ENCODE data around the gene GET4. TPM values are rescaled to one million over a fixed set of nuclear protein-coding genes. Genes with fewer than 3 reads are reported as not detected.

GET4 gene
- total RNA-seq, 2 experiments from 2014 or later, result 32.1 to 36.3 TPM

DNA sequence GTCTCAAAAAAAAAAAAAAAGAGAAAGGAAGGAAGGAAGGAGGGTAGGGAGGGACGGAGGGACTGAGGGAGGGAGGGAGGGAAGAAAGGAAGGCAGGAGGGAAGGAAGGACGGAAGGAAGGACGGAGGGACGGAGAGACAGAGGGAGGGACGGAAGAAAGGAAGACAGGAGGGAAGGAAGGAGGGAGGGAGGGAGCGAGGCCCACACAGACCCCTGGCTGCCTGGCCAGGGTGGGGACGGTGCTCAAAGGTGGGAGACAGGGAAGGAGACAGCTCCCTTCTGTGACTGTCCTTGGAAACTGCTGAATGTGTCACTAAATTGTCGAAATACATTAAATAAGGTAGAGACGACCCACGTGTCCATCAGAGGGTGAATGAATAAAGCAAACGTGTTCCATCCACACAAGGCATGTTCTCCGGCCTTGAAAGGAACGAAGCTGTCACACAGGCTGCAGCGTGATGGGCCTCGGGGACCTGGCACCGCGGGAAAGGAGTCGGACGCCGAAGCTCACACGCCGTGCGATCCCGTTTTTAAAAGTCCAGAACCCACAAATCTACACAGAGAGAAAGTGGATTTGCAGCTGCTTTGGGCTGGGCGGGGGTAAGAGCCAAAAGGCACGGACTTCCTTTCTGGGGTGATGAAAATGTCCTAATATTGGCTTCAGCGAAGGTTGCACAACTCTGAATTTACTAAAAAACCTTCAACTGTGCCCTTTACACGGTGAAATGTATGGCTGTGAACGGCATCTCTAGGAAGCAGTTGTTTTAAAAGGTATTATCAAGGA lies 54.8 kb downstream of the GET4 start:
- POLR2A ChIA-PET, result no interaction called here
- Mint-ChIP-seq H3K9me3 (peaks cover 2% of the 10 kb centered on the region), H3K27ac (no peak overlapping the region), H3K27me3 (no peaks in the 10 kb centered on the region), H3K36me3 (ENCODE audit: low read depth) (no peaks in the 10 kb centered on the region), H3K4me3 (no peak overlapping the region), H3K4me1 (peaks cover 14% of the 10 kb centered on the region)
- no peak for DNase-seq
- CTCF ChIA-PET, result interaction anchor here (1.4 kb wide), 1 partner anchor 44 kb away, joined by 3 read pairs; the partner anchor contains the start of gene COX19

DNA sequence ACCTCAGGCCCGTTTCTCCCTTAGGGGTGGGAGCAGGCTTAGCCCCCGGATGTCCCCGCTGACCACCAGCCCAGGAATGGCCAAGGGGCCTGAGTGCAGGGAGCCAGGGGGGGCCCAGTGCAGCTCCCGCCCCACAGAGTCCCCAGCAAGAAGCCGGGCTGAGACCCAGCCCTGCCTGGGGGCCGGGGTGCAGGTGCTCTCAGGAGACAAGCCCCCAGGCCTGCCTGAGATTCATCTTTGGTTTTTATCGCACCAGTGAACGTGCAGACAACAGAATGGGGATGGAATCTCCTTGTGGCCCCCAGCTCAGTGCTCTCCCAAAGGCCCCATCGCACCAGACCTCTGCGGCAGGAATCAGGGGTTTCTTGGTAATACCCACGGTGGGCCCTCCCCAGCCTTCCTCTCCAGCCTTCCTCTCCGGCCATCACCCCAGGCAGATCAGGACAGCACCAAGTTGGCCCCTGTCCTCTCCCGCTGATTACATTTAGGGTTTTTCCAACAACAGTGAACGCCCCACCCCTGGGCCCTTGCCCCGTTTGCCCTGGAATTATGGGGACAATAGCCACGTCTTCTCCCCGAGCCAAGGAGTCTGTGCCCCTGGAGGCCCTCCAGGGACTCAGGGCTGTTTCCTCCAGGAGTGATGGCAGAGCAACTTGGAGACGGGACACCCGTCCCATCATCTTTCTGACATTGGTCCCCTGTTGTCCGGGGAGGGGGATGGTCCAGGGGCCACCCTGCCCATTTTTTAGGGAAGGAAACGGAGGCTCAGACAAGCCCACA lies 55.7 kb downstream of the GET4 start:
- POLR2A ChIA-PET, result no interaction called here
- Mint-ChIP-seq H3K27ac (peak overlapping the region; percentile 27), H3K36me3 (ENCODE audit: low read depth) (no peaks in the 10 kb centered on the region), H3K4me1 (peaks cover 19% of the 10 kb centered on the region), H3K9me3 (peaks cover 2% of the 10 kb centered on the region), H3K27me3 (no peaks in the 10 kb centered on the region), H3K4me3 (no peak overlapping the region)
- DNase-seq, result no peak
- CTCF ChIA-PET, result no interaction called here

DNA sequence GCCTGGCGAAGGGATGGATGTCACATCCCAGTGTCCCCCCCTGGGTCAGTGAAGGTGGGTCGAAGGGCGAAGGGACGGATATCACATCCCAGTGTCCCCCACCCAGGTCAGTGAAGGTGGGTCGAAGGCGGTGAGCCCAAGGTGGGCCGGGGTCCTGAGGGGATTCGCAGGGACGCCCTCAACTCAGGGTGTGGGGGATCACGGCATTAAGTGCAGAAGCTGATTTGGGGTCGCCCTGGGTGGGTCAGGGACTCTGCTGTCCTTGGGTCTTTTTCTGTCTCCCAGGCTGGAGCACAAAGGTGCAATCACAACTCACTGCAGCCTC lies 56.3 kb downstream of the GET4 start:
- CTCF ChIA-PET, result no interaction called here
- no peaks in the 10 kb centered on the region for H3K36me3 Mint-ChIP-seq (ENCODE audit: low read depth)
- peaks cover 2% of the 10 kb centered on the region for H3K9me3 Mint-ChIP-seq
- no peaks in the 10 kb centered on the region for H3K27me3 Mint-ChIP-seq
- no peak for DNase-seq
- POLR2A ChIA-PET, result no interaction called here
- H3K4me3 Mint-ChIP-seq, result no peak overlapping the region
- H3K4me1 Mint-ChIP-seq, result peaks cover 19% of the 10 kb centered on the region
- no peak overlapping the region for H3K27ac Mint-ChIP-seq

DNA sequence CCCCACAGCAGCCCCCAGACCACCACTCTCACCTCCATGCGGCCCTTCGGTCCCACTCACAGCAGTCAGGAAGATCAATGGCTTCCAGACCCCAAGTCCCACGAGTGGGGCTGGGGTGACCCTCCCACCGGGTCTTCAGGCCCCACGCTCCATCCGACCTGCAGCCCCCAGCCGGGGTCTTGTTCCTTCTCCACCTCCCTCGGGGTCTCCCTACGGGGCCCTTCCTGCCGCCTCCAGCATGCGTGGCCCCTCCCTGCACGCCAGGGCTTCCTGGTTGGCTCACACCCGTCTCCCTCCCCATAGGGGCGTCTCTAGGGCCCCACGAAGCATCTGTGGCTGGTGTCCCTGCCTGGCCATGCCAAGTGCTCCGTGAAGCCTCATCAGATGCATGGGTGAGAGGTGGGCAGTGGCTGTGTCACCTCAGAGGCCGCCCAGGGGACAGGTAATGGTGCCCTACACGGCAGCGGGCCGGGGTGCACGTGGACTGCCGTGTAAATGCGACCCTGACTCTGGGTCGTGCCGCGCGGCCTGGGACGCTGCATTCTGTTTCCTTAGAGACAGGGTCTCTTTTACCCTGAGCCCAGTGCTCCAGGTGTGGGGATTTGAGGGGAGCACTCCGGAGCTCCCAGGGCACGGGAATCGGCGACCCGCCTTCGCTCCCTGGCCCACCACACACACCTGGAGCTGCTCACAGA lies 58.3 kb downstream of the GET4 start:
- CTCF ChIA-PET, result interaction anchor here (0.9 kb wide), 1 partner anchor 59 kb away, joined by 3 read pairs; no protein-coding TSS in a partner anchor
- POLR2A ChIA-PET, result no interaction called here
- peaks cover 18% of the 10 kb centered on the region for H3K4me1 Mint-ChIP-seq
- no peaks in the 10 kb centered on the region for H3K27me3 Mint-ChIP-seq
- no peak overlapping the region for H3K4me3 Mint-ChIP-seq
- no peak for DNase-seq
- H3K9me3 Mint-ChIP-seq, result peaks cover 2% of the 10 kb centered on the region
- H3K36me3 Mint-ChIP-seq (ENCODE audit: low read depth), result no peaks in the 10 kb centered on the region
- no peak overlapping the region for H3K27ac Mint-ChIP-seq

DNA sequence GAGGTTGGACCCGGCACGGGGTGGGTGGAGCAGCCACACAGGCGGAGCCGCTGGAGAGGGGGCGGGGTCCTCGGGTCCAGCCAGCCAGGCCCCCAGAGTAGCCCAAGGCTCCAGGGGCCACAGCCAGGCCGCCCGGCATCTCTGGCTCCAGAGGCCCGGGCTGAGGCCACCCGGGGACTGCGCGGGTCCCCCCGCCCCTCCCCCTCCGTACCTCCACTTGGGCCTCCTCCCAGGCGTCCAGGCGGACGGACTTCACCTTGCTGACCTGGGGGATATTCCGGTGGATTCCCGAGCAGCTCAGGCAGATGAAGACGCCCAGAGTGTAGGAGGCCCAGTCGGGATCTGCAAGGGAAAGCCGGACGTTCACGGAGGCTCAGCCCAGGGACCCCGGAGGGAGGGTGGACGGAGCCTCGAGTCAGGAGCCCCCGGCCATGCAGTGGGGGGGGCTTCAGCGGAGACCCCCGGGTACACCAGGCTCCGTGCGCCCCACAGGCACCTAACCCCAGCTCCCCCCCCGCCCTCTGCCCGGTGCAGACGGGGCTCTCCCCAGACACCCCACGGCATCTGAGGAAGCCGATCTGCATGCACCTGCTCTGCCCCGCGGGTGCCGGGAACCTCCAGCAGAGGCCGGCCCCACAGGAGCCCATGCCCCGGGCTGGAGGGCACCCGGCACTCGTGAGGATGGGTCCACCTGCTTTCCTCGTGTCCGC lies 59.0 kb downstream of the GET4 start:
- peaks cover 5% of the 10 kb centered on the region for H3K9me3 Mint-ChIP-seq
- ChIA-PET POLR2A (no interaction called here), CTCF (interaction anchor here (0.9 kb wide), 1 partner anchor 58 kb away, joined by 3 read pairs; no protein-coding TSS in a partner anchor)
- peaks cover 5% of the 10 kb centered on the region for H3K27me3 Mint-ChIP-seq
- H3K4me3 Mint-ChIP-seq, result no peak overlapping the region
- H3K4me1 Mint-ChIP-seq, result peaks cover 13% of the 10 kb centered on the region
- no peak for DNase-seq
- H3K27ac Mint-ChIP-seq, result no peak overlapping the region
- H3K36me3 Mint-ChIP-seq (ENCODE audit: low read depth), result no peaks in the 10 kb centered on the region

DNA sequence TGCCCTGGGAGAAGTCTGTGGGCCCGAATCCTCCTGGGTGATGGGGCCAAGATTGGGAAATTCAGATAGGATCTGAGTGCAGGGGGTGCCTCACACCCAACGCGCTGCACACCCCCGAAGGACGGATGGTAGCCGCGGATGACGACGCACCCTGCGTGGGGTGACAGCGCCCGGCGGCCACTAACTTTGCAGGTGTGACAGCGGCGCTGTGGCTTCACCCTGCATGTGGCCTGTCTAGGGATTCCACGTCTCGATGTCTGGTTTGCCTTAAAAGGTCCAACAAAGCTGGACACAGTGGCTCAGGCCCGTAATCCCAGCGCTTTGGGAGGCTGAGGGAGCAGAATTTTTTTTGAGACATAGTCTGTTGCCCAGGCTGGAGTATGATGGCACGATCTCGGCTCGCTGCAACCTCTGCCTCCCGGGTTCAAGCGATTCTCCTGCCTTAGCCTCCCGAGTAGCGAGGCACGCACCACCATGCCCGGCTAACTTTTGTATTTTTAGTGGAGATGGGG lies 59.6 kb downstream of the GET4 start:
- Mint-ChIP-seq H3K27ac (peak overlapping the region; percentile 46), H3K27me3 (peaks cover 10% of the 10 kb centered on the region), H3K9me3 (peaks cover 11% of the 10 kb centered on the region), H3K4me3 (no peak overlapping the region), H3K4me1 (peaks cover 13% of the 10 kb centered on the region), H3K36me3 (ENCODE audit: low read depth) (peaks cover 2% of the 10 kb centered on the region)
- POLR2A ChIA-PET, result no interaction called here
- DNase-seq, result no peak
- CTCF ChIA-PET, result no interaction called here

DNA sequence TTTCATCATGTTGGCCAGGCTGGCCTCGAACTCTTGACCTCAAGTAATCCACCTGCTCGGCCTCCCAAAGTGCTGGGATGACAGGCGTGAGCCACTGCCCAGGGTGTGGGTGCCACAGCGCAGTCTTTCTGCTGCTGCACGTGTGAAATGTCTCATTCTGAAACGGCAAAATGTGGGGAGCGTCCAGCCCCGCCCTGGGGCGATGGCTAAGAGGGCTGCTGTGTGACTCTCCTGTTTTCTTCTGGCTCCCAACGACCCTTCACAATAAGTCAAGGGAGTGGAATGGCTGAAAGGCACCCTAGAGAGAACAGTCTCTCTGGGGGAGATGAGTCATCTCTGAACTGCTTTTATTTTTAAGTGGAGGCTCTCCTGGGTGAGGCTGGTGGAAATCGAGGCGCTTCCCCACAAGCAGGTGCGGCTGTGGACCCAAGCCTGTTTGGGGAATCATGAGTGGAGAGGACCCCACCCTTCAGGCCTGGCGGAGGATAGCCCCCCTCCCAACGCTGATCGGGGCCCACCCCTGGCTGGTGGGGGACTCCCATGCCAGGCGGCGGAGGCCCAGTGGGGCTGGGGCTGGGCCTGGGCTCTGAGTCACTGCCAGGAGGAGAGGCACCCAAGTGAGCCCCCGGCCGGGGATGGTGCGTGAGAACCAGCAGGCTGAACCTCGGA lies 60.2 kb downstream of the GET4 start:
- peak overlapping the region; percentile 46 for H3K27ac Mint-ChIP-seq
- ChIA-PET POLR2A (no interaction called here), CTCF (no interaction called here)
- H3K4me1 Mint-ChIP-seq, result peaks cover 12% of the 10 kb centered on the region
- DNase-seq, result no peak
- peaks cover 2% of the 10 kb centered on the region for H3K36me3 Mint-ChIP-seq (ENCODE audit: low read depth)
- H3K9me3 Mint-ChIP-seq, result peaks cover 13% of the 10 kb centered on the region
- H3K4me3 Mint-ChIP-seq, result no peak overlapping the region
- H3K27me3 Mint-ChIP-seq, result peaks cover 12% of the 10 kb centered on the region

DNA sequence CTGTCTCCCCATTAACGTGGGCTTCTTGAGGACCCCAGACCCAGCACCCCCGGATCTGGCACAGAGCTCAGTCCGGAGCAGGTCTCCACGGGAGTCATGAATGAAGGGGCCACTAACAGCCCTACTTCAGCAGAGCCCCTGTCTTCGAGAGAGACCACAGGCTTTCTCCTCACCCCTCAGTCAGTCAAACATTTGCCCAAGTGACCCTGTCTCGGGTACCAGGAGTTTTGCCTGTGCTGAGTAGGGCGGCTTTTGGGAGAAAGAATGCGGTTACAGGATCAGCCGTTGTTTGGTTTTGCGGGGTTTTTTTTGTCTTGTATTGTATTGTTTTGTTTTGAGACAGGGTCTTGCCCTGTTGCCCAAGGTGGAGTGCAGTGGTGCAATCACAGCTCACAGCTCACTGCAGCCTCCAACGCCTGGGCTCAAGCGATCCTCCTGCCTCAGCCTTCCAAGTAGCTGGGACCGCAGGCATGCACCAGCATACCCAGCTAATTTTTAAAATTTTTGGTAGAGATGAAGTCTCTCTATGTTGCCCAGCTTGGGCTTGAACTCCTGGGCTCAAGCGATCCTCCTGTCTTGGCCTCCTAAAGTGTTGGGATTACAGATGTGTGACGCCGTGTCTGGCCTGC lies 61.6 kb downstream of the GET4 start:
- ChIA-PET POLR2A (no interaction called here), CTCF (interaction anchor here (1.0 kb wide), 2 partner anchors 15 to 34 kb away, joined by 3 read pairs; no protein-coding TSS in a partner anchor)
- no peak overlapping the region for H3K4me3 Mint-ChIP-seq
- no peak for DNase-seq
- H3K9me3 Mint-ChIP-seq, result peaks cover 15% of the 10 kb centered on the region
- H3K36me3 Mint-ChIP-seq (ENCODE audit: low read depth), result peaks cover 2% of the 10 kb centered on the region
- peaks cover 18% of the 10 kb centered on the region for H3K27me3 Mint-ChIP-seq
- H3K27ac Mint-ChIP-seq, result peak overlapping the region; percentile 2
- peaks cover 12% of the 10 kb centered on the region for H3K4me1 Mint-ChIP-seq

DNA sequence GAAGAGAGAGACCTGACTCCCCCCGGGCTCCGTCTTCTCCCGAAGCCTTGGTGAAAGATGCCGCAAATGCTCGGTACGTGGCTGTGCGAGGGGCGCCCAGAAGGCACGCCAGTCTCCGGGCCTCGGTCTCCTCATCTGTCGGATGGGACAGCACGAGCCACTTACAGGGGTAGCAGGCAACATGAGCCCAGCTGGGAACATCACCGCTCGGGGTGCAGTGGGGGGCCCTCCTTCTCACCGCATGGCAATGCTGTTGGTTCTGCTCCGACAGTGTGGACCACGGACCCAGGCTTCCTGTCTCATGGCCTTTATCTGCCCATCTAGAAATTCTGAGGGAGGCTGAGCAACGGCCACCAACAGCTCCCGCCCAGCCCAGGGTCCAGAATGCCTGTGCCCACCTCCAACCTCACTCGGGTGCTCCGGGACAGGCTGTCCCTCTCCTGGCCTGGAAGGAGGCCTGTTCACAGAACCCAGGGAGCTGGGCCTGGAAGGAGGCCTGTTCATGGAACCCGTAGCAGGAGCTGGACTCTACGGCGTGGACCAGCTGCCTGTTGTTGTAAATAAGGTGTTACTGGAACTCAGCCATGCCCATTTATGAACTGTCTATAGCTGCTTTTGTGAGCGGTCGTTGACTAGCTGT lies 62.3 kb downstream of the GET4 start:
- CTCF ChIA-PET, result interaction anchor here (0.9 to 1.2 kb wide), 4 partner anchors 16 to 106 kb away, joined by 3 read pairs; partner anchors contain the start of gene GPR146
- peaks cover 2% of the 10 kb centered on the region for H3K36me3 Mint-ChIP-seq (ENCODE audit: low read depth)

DNA sequence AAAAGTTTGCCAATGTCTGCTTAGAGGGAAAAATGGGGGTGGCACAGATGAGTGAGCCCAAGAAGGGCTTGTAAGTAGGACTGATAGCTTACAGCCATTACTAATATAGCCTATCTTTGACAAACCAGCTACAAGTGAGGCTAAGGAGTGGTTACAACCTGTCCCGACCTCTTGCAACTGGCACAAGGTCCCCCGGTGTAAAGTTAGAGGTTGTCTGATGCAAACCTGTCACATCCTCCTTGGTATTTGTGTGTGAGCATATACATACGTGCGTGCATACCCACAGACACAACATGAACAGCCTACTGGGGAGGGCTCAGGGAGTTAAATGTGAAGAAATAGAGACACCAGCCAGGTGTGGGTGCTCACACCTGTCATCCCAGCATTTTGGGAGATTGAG lies 63.5 kb downstream of the GET4 start:
- Mint-ChIP-seq H3K9me3 (peaks cover 15% of the 10 kb centered on the region), H3K4me3 (no peak overlapping the region), H3K27ac (no peak overlapping the region), H3K27me3 (peaks cover 18% of the 10 kb centered on the region), H3K36me3 (ENCODE audit: low read depth) (peaks cover 2% of the 10 kb centered on the region), H3K4me1 (peaks cover 12% of the 10 kb centered on the region)
- no peak for DNase-seq
- CTCF ChIA-PET, result interaction anchor here (0.6 to 1.2 kb wide), 2 partner anchors 39 to 525 kb away, joined by 3 read pairs; no protein-coding TSS in a partner anchor
- POLR2A ChIA-PET, result no interaction called here

More for the DNA sequence above, 62.3 kb downstream of the GET4 start:
- peaks cover 12% of the 10 kb centered on the region for H3K4me1 Mint-ChIP-seq
- DNase-seq, result no peak
- H3K9me3 Mint-ChIP-seq, result peaks cover 15% of the 10 kb centered on the region
- H3K4me3 Mint-ChIP-seq, result no peak overlapping the region
- POLR2A ChIA-PET, result no interaction called here
- peaks cover 18% of the 10 kb centered on the region for H3K27me3 Mint-ChIP-seq
- no peak overlapping the region for H3K27ac Mint-ChIP-seq

DNA sequence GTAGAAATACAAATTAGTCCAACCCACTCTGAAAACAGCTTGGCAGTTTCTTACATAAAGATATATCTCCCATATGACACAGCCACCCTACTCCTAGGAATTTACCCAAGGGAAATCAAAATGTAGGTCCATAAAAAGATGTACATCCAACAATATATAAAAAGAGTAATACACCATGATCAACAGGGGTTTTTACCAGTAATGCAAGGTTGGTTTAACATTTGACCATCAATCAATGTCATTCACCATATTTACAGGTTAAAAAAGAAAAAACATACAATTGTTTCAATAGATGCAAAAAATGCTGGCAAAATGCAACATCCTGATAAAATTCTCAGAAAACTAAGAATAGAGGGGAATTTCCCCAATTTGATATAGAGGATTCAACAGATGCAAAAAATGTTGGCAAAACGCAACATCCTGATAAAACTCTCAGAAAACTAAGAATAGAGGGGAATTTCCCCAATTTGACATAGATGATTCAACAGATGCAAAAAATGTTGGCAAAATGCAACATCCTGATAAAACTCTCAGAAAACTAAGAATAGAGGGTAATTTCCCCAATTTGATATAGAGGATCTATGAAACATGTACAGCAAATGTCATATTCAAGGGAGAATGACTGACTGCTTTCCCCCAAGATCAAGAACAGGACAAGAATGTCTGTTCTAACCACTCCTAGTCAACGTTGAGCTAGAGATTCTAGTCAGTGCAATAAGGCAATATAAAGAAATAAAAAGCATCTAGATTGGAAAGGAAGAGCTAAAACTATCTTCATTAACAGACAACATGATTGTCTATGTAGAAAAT lies 64.5 kb downstream of the GET4 start:
- peaks cover 12% of the 10 kb centered on the region for H3K4me1 Mint-ChIP-seq
- H3K36me3 Mint-ChIP-seq (ENCODE audit: low read depth), result peaks cover 2% of the 10 kb centered on the region
- peaks cover 18% of the 10 kb centered on the region for H3K27me3 Mint-ChIP-seq
- DNase-seq, result no peak
- no peak overlapping the region for H3K27ac Mint-ChIP-seq
- CTCF ChIA-PET, result no interaction called here
- POLR2A ChIA-PET, result no interaction called here
- H3K4me3 Mint-ChIP-seq, result no peak overlapping the region
- peaks cover 15% of the 10 kb centered on the region for H3K9me3 Mint-ChIP-seq

All from activated CD4-positive, alpha-beta T cell treated with anti-CD3 and anti-CD28 coated beads, Interleukin-2, amount 10 ng/mL, durations not matched to agents 7 days and 5 days (primary cell).